ENCODE data around the gene UMODL1.

UMODL1 gene

GRCh38 chr21:42097860-42098454 is 26.8 kb downstream of the UMODL1 start:
- DNase-seq (ENCODE audit: low read depth in 2 of 2), result no peak

GRCh38 chr21:42098957-42099505 is 27.9 kb downstream of the UMODL1 start:
- no peak for DNase-seq (ENCODE audit: low read depth in 2 of 2)

GRCh38 chr21:42101246-42101645 is 30.1 kb downstream of the UMODL1 start:
- DNase-seq (ENCODE audit: low read depth in 2 of 2), result no peak

GRCh38 chr21:42102076-42102475 is 31.0 kb downstream of the UMODL1 start:
- no peak for DNase-seq (ENCODE audit: low read depth in 2 of 2)

- DNase-seq (ENCODE audit: low read depth in 2 of 2), result no peak
Observed at GRCh38 chr21:42102526-42102925, 31.4 kb downstream of the UMODL1 start.

GRCh38 chr21:42102991-42103390 is 31.9 kb downstream of the UMODL1 start:
- DNase-seq (ENCODE audit: low read depth in 2 of 2), result no peak

- no peak for DNase-seq (ENCODE audit: low read depth in 2 of 2)
Observed at GRCh38 chr21:42103843-42104242, 32.7 kb downstream of the UMODL1 start.

GRCh38 chr21:42105476-42106315 is 34.6 kb downstream of the UMODL1 start:
- no peak for DNase-seq (ENCODE audit: low read depth in 2 of 2)

GRCh38 chr21:42106425-42106824 is 35.3 kb downstream of the UMODL1 start:
- no peak for DNase-seq (ENCODE audit: low read depth in 2 of 2)

- no peak for DNase-seq (ENCODE audit: low read depth in 2 of 2)
Observed at GRCh38 chr21:42107177-42107880, 36.2 kb downstream of the UMODL1 start.

- peak; percentile 19 to 21 for DNase-seq (ENCODE audit: low read depth in 2 of 2)
Observed at GRCh38 chr21:42107881-42108553, 36.9 kb downstream of the UMODL1 start.

GRCh38 chr21:42108554-42109340 is 37.6 kb downstream of the UMODL1 start:
- no peak for DNase-seq (ENCODE audit: low read depth in 2 of 2)

- DNase-seq (ENCODE audit: low read depth in 2 of 2), result no peak
Observed at GRCh38 chr21:42109473-42109872, 38.4 kb downstream of the UMODL1 start.

- DNase-seq (ENCODE audit: low read depth in 2 of 2), result no peak
Observed at GRCh38 chr21:42109873-42110525, 38.9 kb downstream of the UMODL1 start.

GRCh38 chr21:42110691-42111469 is 39.8 kb downstream of the UMODL1 start:
- no peak for DNase-seq (ENCODE audit: low read depth in 2 of 2)

GRCh38 chr21:42111470-42111743 is 40.3 kb downstream of the UMODL1 start:
- no peak for DNase-seq (ENCODE audit: low read depth in 2 of 2)

GRCh38 chr21:42111811-42112210 is 40.7 kb downstream of the UMODL1 start:
- DNase-seq (ENCODE audit: low read depth in 2 of 2), result no peak

GRCh38 chr21:42112238-42112637 is 41.1 kb downstream of the UMODL1 start:
- DNase-seq (ENCODE audit: low read depth in 2 of 2), result no peak

- DNase-seq (ENCODE audit: low read depth in 2 of 2), result no peak
Observed at GRCh38 chr21:42112857-42113256, 41.7 kb downstream of the UMODL1 start.

- no peak for DNase-seq (ENCODE audit: low read depth in 2 of 2)
Observed at GRCh38 chr21:42113926-42114409, 42.9 kb downstream of the UMODL1 start.

Data from stimulated activated CD8-positive, alpha-beta memory T cell treated with anti-CD3 and anti-CD28 coated beads, Interleukin-15, amount 100 ng/mL, for 4 hours (primary cell).